Kidney (tissue), 14 donors: ENCODE results near the gene TMEM38B. TPM values are rescaled to one million over a fixed set of nuclear protein-coding genes. Genes with fewer than 3 reads are reported as not detected.
"Not testable (repeated sequence)": the region's sequence is repeated elsewhere in the genome, so short reads cannot be mapped to it uniquely, and the experiment has no call there.

Source experiments
- DNase-seq, 5 donors: peaks; one replicate each; pipeline ENCODE4 v3.0.0-alpha.2; 2013 to 2020
- FAIRE-seq: peaks from 2 replicates; lab custom pipeline; 2012; peaks lifted over from hg19 to GRCh38; lab: Jason Lieb, UNC
- H3K27ac ChIP-seq, 2 donors: one replicate each; pipeline ENCODE4 v1.7.0; 2013; ENCODE audit warnings: low read depth in 2 of 2, low read length in 2 of 2, inconsistent platforms in 1 of 2
- H3K27me3 ChIP-seq: one replicate; pipeline ENCODE4 v1.7.1; 2013; ENCODE audit warnings: low read length, inconsistent platforms; ENCODE audit not compliant: control insufficient read depth, insufficient read depth
- H3K36me3 ChIP-seq, 3 donors: one replicate each; pipeline versions ENCODE4 v1.7.0 to v1.7.1; 2013; ENCODE audit warnings: low read length in 3 of 3, control low read depth in 1 of 3, inconsistent platforms in 1 of 3; ENCODE audit not compliant: insufficient read depth in 3 of 3, control insufficient read depth in 2 of 3
- H3K4me1 ChIP-seq, 3 donors: one replicate each; pipeline versions ENCODE4 v1.7.0 to v1.7.1; 2013; ENCODE audit warnings: low read length in 3 of 3, inconsistent platforms in 1 of 3, low read depth in 1 of 3; ENCODE audit not compliant: control insufficient read depth in 2 of 3, insufficient read depth in 2 of 3
- H3K4me3 ChIP-seq, 3 donors: one replicate each; pipeline versions ENCODE4 v1.7.0 to v1.8.1; 2013; ENCODE audit warnings: low read length in 3 of 3, control low read depth in 1 of 3, inconsistent platforms in 1 of 3
- H3K9ac ChIP-seq, 3 donors: one replicate each; pipeline versions ENCODE4 v1.7.0 to v1.7.1; 2013; ENCODE audit warnings: low read length in 3 of 3, control low read depth in 1 of 3, inconsistent platforms in 1 of 3
- H3K9me3 ChIP-seq, 3 donors: one replicate each; pipeline versions ENCODE4 v1.7.0 to v1.7.1; 2013; ENCODE audit warnings: low read length in 3 of 3, control low read depth in 1 of 3, inconsistent platforms in 1 of 3; ENCODE audit not compliant: control insufficient read depth in 2 of 3, insufficient read depth in 1 of 3
- intact Hi-C: fragments of 100-400 bp; cut with DNase I; formaldehyde crosslinking; loops from one replicate; pipeline ENCODE4 v1.11.1; 2022
- polyA plus RNA-seq: library from polyadenylated mRNA; stranded (reverse); fragments of 350-450 nt; fragmentation: Illumina TruSeq; extraction: RNeasy Lipid Tissue Mini Kit (QIAGEN cat#74804); gene quantifications from one replicate; pipeline ENCODE4 v1.2.3, GENCODE V29; 2014; ENCODE audit warnings: low read depth, low replicate concordance; ENCODE audit not compliant: insufficient read depth
- total RNA-seq: library from RNA; stranded (reverse); fragmentation: NEBNext Ultra II Directional; extraction: Animal tissue kit (Norgen Biotek cat#: 25700); gene quantifications from one replicate; pipeline ENCODE4 v1.2.1, GENCODE V29; 2021
- TF ChIP-seq, protein P1 (sequence below): IDR thresholded peaks from 3 replicates; pipeline ENCODE4 v1.5.1; 2012; ENCODE audit warnings: mild to moderate bottlenecking, moderate library complexity, borderline replicate concordance; ENCODE audit not compliant: insufficient read depth; ENCODE audit errors: extremely low read depth
- donor health status: control.
- donor health status: control.
- donor health status: control.
- donor health status: control.
- donor health status: control.
- donor health status: DM: yes; HTN: yes; CAD: no.
- donor health status: Normal renal cell carcinoma (clear cell type).

Gene TMEM38B
- total and polyA plus RNA-seq, 2 donors from 2014 or later, result 12.5 to 23.2 TPM

DNA sequence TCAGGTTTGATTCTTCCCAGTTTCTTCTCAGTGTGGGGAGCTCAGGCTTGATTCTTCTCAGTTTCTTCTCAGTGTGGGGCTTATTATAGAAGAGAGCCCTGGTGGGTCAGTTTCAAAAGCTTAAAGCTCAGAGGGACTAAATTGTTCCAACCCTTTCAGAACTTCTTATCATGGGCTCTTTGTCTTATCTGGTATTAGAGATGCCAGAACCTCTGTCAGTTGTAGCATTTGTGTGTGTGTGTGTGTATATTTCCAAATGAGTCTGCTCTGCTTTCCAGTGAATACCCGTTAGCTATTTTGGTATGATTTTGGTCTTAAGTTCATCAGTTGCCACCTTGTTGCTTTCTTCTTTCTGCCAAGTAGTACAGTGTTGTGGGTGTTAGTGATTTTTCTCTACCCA lies 21.8 kb downstream of the TMEM38B start:
- DNase-seq (no peak), FAIRE-seq (no peak)
- H3K9me3 ChIP-seq, result no peaks in the 10 kb centered on the region
- intact Hi-C loops, result loop anchor here (10.0 kb wide), 1 partner anchor 101 kb away; no protein-coding TSS in a partner anchor
- H3K27ac ChIP-seq, result no peak overlapping the region
- H3K36me3 ChIP-seq, result no peaks in the 10 kb centered on the region
- peaks cover 0 to 2% (median 0%) of the 10 kb centered on the region in 3 donors for H3K4me1 ChIP-seq
- no peak overlapping the region for H3K4me3 ChIP-seq
- H3K9ac ChIP-seq, result no peak overlapping the region
- H3K27me3 ChIP-seq, result no peaks in the 10 kb centered on the region
- TF ChIP-seq, protein P1, sequence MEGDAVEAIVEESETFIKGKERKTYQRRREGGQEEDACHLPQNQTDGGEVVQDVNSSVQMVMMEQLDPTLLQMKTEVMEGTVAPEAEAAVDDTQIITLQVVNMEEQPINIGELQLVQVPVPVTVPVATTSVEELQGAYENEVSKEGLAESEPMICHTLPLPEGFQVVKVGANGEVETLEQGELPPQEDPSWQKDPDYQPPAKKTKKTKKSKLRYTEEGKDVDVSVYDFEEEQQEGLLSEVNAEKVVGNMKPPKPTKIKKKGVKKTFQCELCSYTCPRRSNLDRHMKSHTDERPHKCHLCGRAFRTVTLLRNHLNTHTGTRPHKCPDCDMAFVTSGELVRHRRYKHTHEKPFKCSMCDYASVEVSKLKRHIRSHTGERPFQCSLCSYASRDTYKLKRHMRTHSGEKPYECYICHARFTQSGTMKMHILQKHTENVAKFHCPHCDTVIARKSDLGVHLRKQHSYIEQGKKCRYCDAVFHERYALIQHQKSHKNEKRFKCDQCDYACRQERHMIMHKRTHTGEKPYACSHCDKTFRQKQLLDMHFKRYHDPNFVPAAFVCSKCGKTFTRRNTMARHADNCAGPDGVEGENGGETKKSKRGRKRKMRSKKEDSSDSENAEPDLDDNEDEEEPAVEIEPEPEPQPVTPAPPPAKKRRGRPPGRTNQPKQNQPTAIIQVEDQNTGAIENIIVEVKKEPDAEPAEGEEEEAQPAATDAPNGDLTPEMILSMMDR, result no peak

DNA sequence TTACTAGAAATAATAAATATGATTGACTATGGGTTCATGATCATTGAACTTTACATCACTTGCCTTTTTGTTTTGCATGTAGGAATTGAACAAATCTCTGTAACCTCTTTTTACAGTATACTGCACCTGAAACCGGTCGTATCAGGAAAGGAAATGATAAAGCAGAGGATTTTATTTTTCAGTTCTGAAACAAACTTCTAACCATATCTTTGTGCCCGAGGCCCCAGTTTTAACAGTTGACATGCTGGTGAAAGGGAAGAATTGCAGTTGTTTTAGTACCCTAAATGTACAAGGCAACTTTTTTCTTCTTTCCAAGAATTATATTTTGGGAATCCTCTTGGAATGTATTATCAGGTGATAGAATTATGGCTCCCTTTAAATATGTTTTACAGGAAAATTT lies 27.8 kb downstream of the TMEM38B start:
- Histone ChIP-seq H3K27me3 (no peaks in the 10 kb centered on the region), H3K9ac (no peak overlapping the region), H3K27ac (no peak overlapping the region), H3K4me3 (no peak overlapping the region), H3K9me3 (no peaks in the 10 kb centered on the region), H3K36me3 (no peaks in the 10 kb centered on the region), H3K4me1 (no peaks in the 10 kb centered on the region)
- TF ChIP-seq, protein P1, result no peak
- intact Hi-C loops, result no loop called here
- DNase-seq, result no peak
- FAIRE-seq, result no peak

DNA sequence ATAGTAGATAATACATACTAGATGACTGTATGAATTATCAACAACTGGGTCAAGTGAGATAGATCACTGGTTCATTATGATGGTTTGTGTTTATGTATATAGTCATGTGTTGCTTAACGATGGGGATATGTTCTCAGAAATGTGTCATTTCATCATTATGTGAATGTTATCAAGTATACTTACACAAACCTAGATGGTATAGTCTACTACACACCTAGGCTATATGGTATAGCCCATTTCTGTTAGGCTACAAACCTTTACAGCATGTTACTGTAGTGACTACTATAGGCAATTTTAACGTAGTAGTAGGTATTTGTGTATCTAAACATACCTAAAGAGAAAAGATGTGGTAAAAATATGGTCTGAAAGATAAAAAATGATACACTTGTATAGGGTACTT lies 31.0 kb downstream of the TMEM38B start:
- H3K27ac ChIP-seq, result no peak overlapping the region
- H3K27me3 ChIP-seq, result no peaks in the 10 kb centered on the region
- FAIRE-seq, result no peak
- intact Hi-C loops, result no loop called here
- DNase-seq, result no peak
- H3K4me3 ChIP-seq, result no peak overlapping the region
- H3K9ac ChIP-seq, result no peak overlapping the region
- H3K9me3 ChIP-seq, result no peaks in the 10 kb centered on the region
- H3K4me1 ChIP-seq, result no peaks in the 10 kb centered on the region
- no peaks in the 10 kb centered on the region for H3K36me3 ChIP-seq
- TF ChIP-seq, protein P1, result no peak

DNA sequence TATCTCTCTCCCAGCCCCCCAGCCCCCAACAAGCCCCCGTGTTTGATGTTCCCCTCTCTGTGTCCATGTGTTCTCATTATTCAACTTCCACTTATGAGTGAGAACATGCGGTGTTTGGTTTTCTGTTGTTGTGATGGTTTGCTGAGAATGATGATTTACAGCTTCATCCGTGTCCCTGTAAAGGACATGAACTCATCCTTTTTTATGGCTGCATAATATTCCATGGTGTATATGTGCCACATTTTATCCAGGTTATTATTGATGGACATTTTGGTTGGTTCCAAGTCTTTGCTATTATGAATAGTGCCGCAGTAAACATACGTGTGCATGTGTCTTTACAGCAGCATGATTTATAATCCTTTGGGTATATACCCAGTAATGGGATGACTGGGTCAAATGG lies 33.9 kb downstream of the TMEM38B start:
- intact Hi-C loops, FAIRE-seq, DNase-seq, H3K27me3 ChIP-seq, H3K36me3 ChIP-seq, H3K4me3 ChIP-seq, H3K9ac ChIP-seq, H3K27ac ChIP-seq, H3K4me1 ChIP-seq, H3K9me3 ChIP-seq: not testable (repeated sequence)

DNA sequence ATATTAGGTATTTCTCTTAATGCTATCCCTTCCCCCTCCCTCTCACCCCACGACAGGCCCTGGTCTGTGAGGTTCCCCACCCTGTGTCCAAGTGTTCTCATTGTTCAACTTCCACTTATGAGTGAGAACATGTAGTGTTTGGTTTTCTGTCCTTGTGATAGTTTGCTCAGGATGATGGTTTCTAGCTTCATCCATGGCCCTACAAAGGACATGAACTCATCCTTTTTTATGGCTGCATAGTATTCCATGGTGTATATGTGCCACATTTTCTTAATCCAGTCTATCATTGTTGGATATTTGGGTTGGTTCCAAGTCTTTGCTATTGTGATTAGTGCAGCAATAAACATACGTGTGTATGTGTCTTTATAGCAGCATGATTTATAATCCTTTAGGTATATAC lies 37.1 kb downstream of the TMEM38B start:
- FAIRE-seq, H3K36me3 ChIP-seq, intact Hi-C loops, H3K27ac ChIP-seq, H3K9ac ChIP-seq, H3K4me3 ChIP-seq, H3K27me3 ChIP-seq, H3K4me1 ChIP-seq, DNase-seq: not testable (repeated sequence)
- peaks cover 0 to 19% (median 10%) of the 10 kb centered on the region in 3 donors for H3K9me3 ChIP-seq
